ENCODE data around the gene RBPJL. TPM values are rescaled to one million over a fixed set of nuclear protein-coding genes. Genes with fewer than 3 reads are reported as not detected.

The RBPJL gene
- total and polyA plus RNA-seq, 5 donors from 2014 or later, result not detected

DNA sequence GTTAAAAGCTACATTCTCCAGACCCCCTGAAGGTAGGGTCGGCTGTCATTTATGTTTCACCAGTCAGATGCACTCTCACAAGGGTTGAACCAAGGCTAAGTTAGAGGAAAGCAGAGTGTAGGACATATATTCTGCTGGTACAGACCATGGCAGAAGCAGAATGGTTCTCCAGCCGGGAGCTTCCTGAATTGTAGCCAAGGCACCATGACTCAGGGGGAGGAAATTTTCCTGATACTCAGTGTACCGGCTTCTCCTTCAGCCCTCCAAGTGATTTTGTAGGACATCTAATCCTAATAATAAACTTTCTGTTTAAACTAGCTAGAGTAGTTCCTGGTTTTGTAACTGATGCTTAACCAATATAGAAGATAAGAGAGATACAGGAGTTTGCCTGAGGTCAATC is 38.1 kb upstream of the RBPJL start:
- ATAC-seq (ENCODE audit: low read depth in 2 of 2) (no peak), DNase-seq (no peak)
- H3K36me3 ChIP-seq (ENCODE audit: control insufficient read depth, insufficient read depth, low read length), result no peaks in the 10 kb centered on the region
- H3K27ac ChIP-seq (ENCODE audit: insufficient read depth, low read length, poor library complexity, severe bottlenecking), result no peak overlapping the region
- H3K9me3 ChIP-seq (ENCODE audit: control insufficient read depth in 2 of 2, low read length in 2 of 2), result no peaks in the 10 kb centered on the region
- Mint-ChIP-seq H3K36me3 (no peaks in the 10 kb centered on the region), H3K27me3 (peaks cover 32% of the 10 kb centered on the region), H3K9me3 (peaks cover 0 to 1% (median 0%) of the 10 kb centered on the region in 7 donors), H3K4me3 (no peak overlapping the region), H3K27ac (no peak overlapping the region), H3K4me1 (no peaks in the 10 kb centered on the region)
- no peaks in the 10 kb centered on the region for H3K4me1 ChIP-seq (ENCODE audit: control insufficient read depth, insufficient read depth, low read length, poor library complexity, severe bottlenecking)
- peaks cover 7% of the 10 kb centered on the region for H3K27me3 ChIP-seq (ENCODE audit: control insufficient read depth, insufficient read depth, low read length)
- H3K4me3 ChIP-seq (ENCODE audit: low read depth, low read length), result no peak overlapping the region

DNA sequence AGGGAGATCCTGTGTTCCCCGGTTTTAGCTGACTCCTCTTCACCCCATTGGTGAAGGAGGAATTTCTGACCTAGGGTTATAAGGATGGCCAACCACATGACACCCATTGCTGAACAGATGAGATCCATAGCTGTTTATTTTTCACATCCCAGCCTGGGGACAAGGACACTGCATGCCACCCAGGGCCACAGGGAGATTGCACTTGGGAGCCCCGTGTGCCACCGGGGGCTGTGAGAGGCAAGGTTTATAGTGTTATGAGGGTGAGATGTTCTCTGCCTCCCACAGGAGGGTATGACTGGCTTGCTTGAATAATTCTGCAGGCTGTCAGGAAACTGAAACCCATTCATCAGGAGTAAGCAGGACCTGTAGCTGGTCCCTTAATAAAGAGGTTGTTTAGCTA is 37.6 kb upstream of the RBPJL start:
- Histone ChIP-seq H3K4me3 (ENCODE audit: low read depth, low read length) (no peak overlapping the region), H3K9me3 (ENCODE audit: control insufficient read depth in 2 of 2, low read length in 2 of 2) (no peaks in the 10 kb centered on the region), H3K27ac (ENCODE audit: insufficient read depth, low read length, poor library complexity, severe bottlenecking) (no peak overlapping the region), H3K36me3 (ENCODE audit: control insufficient read depth, insufficient read depth, low read length) (no peaks in the 10 kb centered on the region), H3K27me3 (ENCODE audit: control insufficient read depth, insufficient read depth, low read length) (peaks cover 10% of the 10 kb centered on the region), H3K4me1 (ENCODE audit: control insufficient read depth, insufficient read depth, low read length, poor library complexity, severe bottlenecking) (no peaks in the 10 kb centered on the region)
- Mint-ChIP-seq H3K9me3 (peaks cover 0 to 1% (median 0%) of the 10 kb centered on the region in 7 donors), H3K36me3 (no peaks in the 10 kb centered on the region), H3K4me1 (no peaks in the 10 kb centered on the region), H3K27ac (no peak overlapping the region), H3K4me3 (no peak overlapping the region), H3K27me3 (peaks cover 32% of the 10 kb centered on the region)
- ATAC-seq (ENCODE audit: low read depth in 2 of 2) (no peak), DNase-seq (no peak)

DNA sequence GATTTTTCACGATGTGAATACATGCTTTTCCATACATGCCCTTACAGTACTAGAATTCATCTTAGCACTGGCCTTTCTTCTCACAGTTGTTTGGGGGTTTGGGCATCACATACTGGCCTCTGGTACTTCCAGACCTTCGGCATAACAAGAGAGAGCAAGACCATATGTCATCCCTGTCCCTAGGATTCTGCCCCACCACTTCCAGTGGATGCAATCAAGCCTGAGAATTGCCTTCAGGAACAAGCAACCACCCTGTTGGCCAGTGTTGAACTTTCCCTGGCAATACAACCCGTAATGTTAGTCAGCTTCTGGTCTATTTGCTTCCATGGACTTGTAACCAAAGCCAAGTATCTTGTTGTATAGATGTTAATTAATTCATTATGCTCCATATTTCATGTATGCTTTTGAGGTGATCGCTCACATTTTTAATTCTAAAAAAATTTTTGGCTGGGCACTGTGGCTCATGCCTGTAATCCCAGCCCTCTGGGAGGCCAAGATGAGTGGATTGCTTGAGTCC is 36.8 kb upstream of the RBPJL start:
- ATAC-seq (ENCODE audit: low read depth in 2 of 2) (no peak), DNase-seq (no peak)
- no peaks in the 10 kb centered on the region for H3K4me1 Mint-ChIP-seq
- H3K9me3 Mint-ChIP-seq, result peaks cover 0 to 1% (median 0%) of the 10 kb centered on the region in 7 donors
- Histone ChIP-seq H3K27ac (ENCODE audit: insufficient read depth, low read length, poor library complexity, severe bottlenecking) (no peak overlapping the region), H3K36me3 (ENCODE audit: control insufficient read depth, insufficient read depth, low read length) (no peaks in the 10 kb centered on the region), H3K4me1 (ENCODE audit: control insufficient read depth, insufficient read depth, low read length, poor library complexity, severe bottlenecking) (no peaks in the 10 kb centered on the region), H3K4me3 (ENCODE audit: low read depth, low read length) (no peak overlapping the region), H3K9me3 (ENCODE audit: control insufficient read depth in 2 of 2, low read length in 2 of 2) (no peaks in the 10 kb centered on the region), H3K27me3 (ENCODE audit: control insufficient read depth, insufficient read depth, low read length) (peaks cover 7% of the 10 kb centered on the region)
- H3K4me3 Mint-ChIP-seq, result no peak overlapping the region
- H3K27ac Mint-ChIP-seq, result no peak overlapping the region
- H3K27me3 Mint-ChIP-seq, result peaks cover 37% of the 10 kb centered on the region
- H3K36me3 Mint-ChIP-seq, result no peaks in the 10 kb centered on the region

GRCh38 chr20:45275338-45275737 is 31.3 kb upstream of the RBPJL start:
- Mint-ChIP-seq H3K27me3 (peaks cover 63% of the 10 kb centered on the region), H3K27ac (no peak overlapping the region)
- no peak for ATAC-seq (ENCODE audit: low read depth in 2 of 2)

GRCh38 chr20:45279992-45280391 is 26.6 kb upstream of the RBPJL start:
- peaks cover 12% of the 10 kb centered on the region for H3K27me3 ChIP-seq (ENCODE audit: control insufficient read depth, insufficient read depth, low read length)

More at GRCh38 chr20:45275338-45275737, 31.3 kb upstream of the RBPJL start:
- Histone ChIP-seq H3K27ac (ENCODE audit: insufficient read depth, low read length, poor library complexity, severe bottlenecking) (no peak overlapping the region), H3K4me1 (ENCODE audit: control insufficient read depth, insufficient read depth, low read length, poor library complexity, severe bottlenecking) (no peaks in the 10 kb centered on the region), H3K9me3 (ENCODE audit: control insufficient read depth in 2 of 2, low read length in 2 of 2) (no peaks in the 10 kb centered on the region), H3K36me3 (ENCODE audit: control insufficient read depth, insufficient read depth, low read length) (no peaks in the 10 kb centered on the region), H3K4me3 (ENCODE audit: low read depth, low read length) (no peak overlapping the region), H3K27me3 (ENCODE audit: control insufficient read depth, insufficient read depth, low read length) (peaks cover 17% of the 10 kb centered on the region)
- Mint-ChIP-seq H3K36me3 (no peaks in the 10 kb centered on the region), H3K4me3 (no peak overlapping the region), H3K9me3 (peaks cover 0 to 4% (median 0%) of the 10 kb centered on the region in 7 donors), H3K4me1 (no peaks in the 10 kb centered on the region)
- no peak for DNase-seq

GRCh38 chr20:45282700-45283550 is 23.7 kb upstream of the RBPJL start:
- H3K27me3 Mint-ChIP-seq, result peaks cover 29% of the 10 kb centered on the region
- ATAC-seq (ENCODE audit: low read depth in 2 of 2), result no peak

More at GRCh38 chr20:45279992-45280391, 26.6 kb upstream of the RBPJL start:
- H3K4me3 Mint-ChIP-seq, result no peak overlapping the region
- Histone ChIP-seq H3K4me3 (ENCODE audit: low read depth, low read length) (no peak overlapping the region), H3K9me3 (ENCODE audit: control insufficient read depth in 2 of 2, low read length in 2 of 2) (no peaks in the 10 kb centered on the region), H3K36me3 (ENCODE audit: control insufficient read depth, insufficient read depth, low read length) (no peaks in the 10 kb centered on the region), H3K4me1 (ENCODE audit: control insufficient read depth, insufficient read depth, low read length, poor library complexity, severe bottlenecking) (no peaks in the 10 kb centered on the region), H3K27ac (ENCODE audit: insufficient read depth, low read length, poor library complexity, severe bottlenecking) (no peak overlapping the region)
- H3K36me3 Mint-ChIP-seq, result no peaks in the 10 kb centered on the region
- peaks cover 42% of the 10 kb centered on the region for H3K27me3 Mint-ChIP-seq
- DNase-seq (no peak), ATAC-seq (ENCODE audit: low read depth in 2 of 2) (no peak)
- H3K27ac Mint-ChIP-seq, result peak overlapping the region in 1 of 3 donors; percentile 54
- H3K4me1 Mint-ChIP-seq, result peaks cover 0 to 3% (median 0%) of the 10 kb centered on the region in 4 donors
- H3K9me3 Mint-ChIP-seq, result peaks cover 0 to 4% (median 0%) of the 10 kb centered on the region in 7 donors

GRCh38 chr20:45283551-45284057 is 23.0 kb upstream of the RBPJL start:
- H3K4me3 Mint-ChIP-seq, result no peak overlapping the region
- DNase-seq (no peak), ATAC-seq (ENCODE audit: low read depth in 2 of 2) (no peak)
- Histone ChIP-seq H3K27me3 (ENCODE audit: control insufficient read depth, insufficient read depth, low read length) (peaks cover 2% of the 10 kb centered on the region), H3K27ac (ENCODE audit: insufficient read depth, low read length, poor library complexity, severe bottlenecking) (no peak overlapping the region), H3K9me3 (ENCODE audit: control insufficient read depth in 2 of 2, low read length in 2 of 2) (no peaks in the 10 kb centered on the region), H3K36me3 (ENCODE audit: control insufficient read depth, insufficient read depth, low read length) (no peaks in the 10 kb centered on the region), H3K4me3 (ENCODE audit: low read depth, low read length) (no peak overlapping the region), H3K4me1 (ENCODE audit: control insufficient read depth, insufficient read depth, low read length, poor library complexity, severe bottlenecking) (no peaks in the 10 kb centered on the region)
- H3K36me3 Mint-ChIP-seq, result no peaks in the 10 kb centered on the region
- peaks cover 0 to 4% (median 0%) of the 10 kb centered on the region in 7 donors for H3K9me3 Mint-ChIP-seq
- H3K27me3 Mint-ChIP-seq, result peaks cover 24% of the 10 kb centered on the region
- peaks cover 0 to 3% (median 0%) of the 10 kb centered on the region in 4 donors for H3K4me1 Mint-ChIP-seq
- H3K27ac Mint-ChIP-seq, result no peak overlapping the region

More at GRCh38 chr20:45282700-45283550, 23.7 kb upstream of the RBPJL start:
- H3K36me3 ChIP-seq (ENCODE audit: control insufficient read depth, insufficient read depth, low read length), result no peaks in the 10 kb centered on the region
- DNase-seq, result no peak
- Mint-ChIP-seq H3K27ac (no peak overlapping the region), H3K4me1 (peaks cover 0 to 3% (median 0%) of the 10 kb centered on the region in 4 donors), H3K9me3 (peaks cover 0 to 4% (median 0%) of the 10 kb centered on the region in 7 donors), H3K36me3 (no peaks in the 10 kb centered on the region), H3K4me3 (no peak overlapping the region)
- no peaks in the 10 kb centered on the region for H3K9me3 ChIP-seq (ENCODE audit: control insufficient read depth in 2 of 2, low read length in 2 of 2)
- H3K4me3 ChIP-seq (ENCODE audit: low read depth, low read length), result no peak overlapping the region
- no peak overlapping the region for H3K27ac ChIP-seq (ENCODE audit: insufficient read depth, low read length, poor library complexity, severe bottlenecking)
- H3K4me1 ChIP-seq (ENCODE audit: control insufficient read depth, insufficient read depth, low read length, poor library complexity, severe bottlenecking), result no peaks in the 10 kb centered on the region
- peaks cover 2% of the 10 kb centered on the region for H3K27me3 ChIP-seq (ENCODE audit: control insufficient read depth, insufficient read depth, low read length)
